Brain microvascular endothelial cell (primary cell): Measurements from ENCODE around the gene LRRTM4.
"Not testable (repeated sequence)": the region's sequence is repeated elsewhere in the genome, so short reads cannot be mapped to it uniquely, and the experiment has no call there.

ENCODE experiments used
- DNase-seq: peaks from one replicate; pipeline ENCODE4 v3.0.0-alpha.2; 2020
- H3K27ac ChIP-seq: fragments of 250-450 bp; sonication (Bioruptor Pico); 2 replicates; pipeline ENCODE4 v1.5.1; 2020; ENCODE audit warnings: mild to moderate bottlenecking, moderate library complexity
- H3K27me3 ChIP-seq: fragments of 250-450 bp; sonication (Bioruptor Pico); replicated peaks from 2 replicates; pipeline ENCODE4 v1.5.1; 2020; ENCODE audit warnings: mild to moderate bottlenecking
- H3K36me3 ChIP-seq: fragments of 250-450 bp; sonication (Bioruptor Pico); replicated peaks from 2 replicates; pipeline ENCODE4 v1.5.1; 2020; ENCODE audit warnings: mild to moderate bottlenecking
- H3K4me3 ChIP-seq: 2 replicates; pipeline ENCODE4 v1.5.1; 2011; ENCODE audit warnings: low read depth, mild to moderate bottlenecking, control low read depth, low read length, moderate library complexity
- CTCF ChIP-seq: IDR thresholded peaks from 2 replicates; pipeline ENCODE4 v1.5.1; 2011; ENCODE audit warnings: low read depth, mild to moderate bottlenecking, moderate library complexity, low read length, control low read depth, inconsistent platforms; ENCODE audit errors: missing control alignments
- in situ Hi-C: cut with HindIII; loops from 2 replicates; pipeline ENCODE4 v1.10.0; 2017; ENCODE audit warnings: low sequenced_read_pairs, low pct_ligation_motif_present

LRRTM4 gene

GRCh38 chr2:76721226-76721625 lies 801.0 kb downstream of the LRRTM4 start:
- Histone ChIP-seq H3K27ac (no peak overlapping the region), H3K27me3 (no peaks in the 10 kb centered on the region), H3K4me3 (no peak overlapping the region), H3K36me3 (no peaks in the 10 kb centered on the region)
- no peak for TF ChIP-seq CTCF
- DNase-seq, result no peak
- in situ Hi-C loops, result no loop called here

GRCh38 chr2:76713312-76713711 lies 808.9 kb downstream of the LRRTM4 start:
- DNase-seq, result no peak
- no peak for TF ChIP-seq CTCF
- H3K36me3 ChIP-seq, result no peaks in the 10 kb centered on the region
- H3K27ac ChIP-seq, result no peak overlapping the region
- in situ Hi-C loops, result no loop called here
- H3K4me3 ChIP-seq, result no peak overlapping the region
- H3K27me3 ChIP-seq, result no peaks in the 10 kb centered on the region

- H3K27me3 ChIP-seq, result no peaks in the 10 kb centered on the region
- H3K27ac ChIP-seq, result no peak overlapping the region
- in situ Hi-C loops, result no loop called here
- no peak for DNase-seq
- H3K36me3 ChIP-seq, result no peaks in the 10 kb centered on the region
- no peak for TF ChIP-seq CTCF
- H3K4me3 ChIP-seq, result no peak overlapping the region
Observed at GRCh38 chr2:76711490-76711889, 810.7 kb downstream of the LRRTM4 start.

DNA sequence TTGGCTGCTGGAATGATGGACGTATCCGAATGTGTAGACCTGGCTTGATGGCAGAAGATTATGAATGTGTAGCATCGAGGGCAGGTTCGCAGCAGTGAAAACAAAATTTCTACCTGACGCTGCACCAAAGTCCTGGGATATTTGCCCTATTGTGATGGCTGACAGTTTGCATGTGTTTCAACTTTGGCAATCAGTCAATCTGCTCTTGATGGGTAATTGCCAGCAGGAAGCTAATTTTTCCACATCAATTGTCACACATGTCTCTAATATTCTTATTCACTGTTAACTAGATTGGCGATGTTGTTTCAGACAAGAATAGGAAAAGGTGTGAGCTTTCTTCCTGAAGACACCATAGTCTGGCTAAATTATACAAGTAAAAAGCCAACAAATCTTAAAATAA lies 821.3 kb downstream of the LRRTM4 start:
- no peaks in the 10 kb centered on the region for H3K27me3 ChIP-seq
- in situ Hi-C loops, result no loop called here
- TF ChIP-seq CTCF, result no peak
- no peaks in the 10 kb centered on the region for H3K36me3 ChIP-seq
- no peak overlapping the region for H3K27ac ChIP-seq
- H3K4me3 ChIP-seq, result no peak overlapping the region
- DNase-seq, result no peak

DNA sequence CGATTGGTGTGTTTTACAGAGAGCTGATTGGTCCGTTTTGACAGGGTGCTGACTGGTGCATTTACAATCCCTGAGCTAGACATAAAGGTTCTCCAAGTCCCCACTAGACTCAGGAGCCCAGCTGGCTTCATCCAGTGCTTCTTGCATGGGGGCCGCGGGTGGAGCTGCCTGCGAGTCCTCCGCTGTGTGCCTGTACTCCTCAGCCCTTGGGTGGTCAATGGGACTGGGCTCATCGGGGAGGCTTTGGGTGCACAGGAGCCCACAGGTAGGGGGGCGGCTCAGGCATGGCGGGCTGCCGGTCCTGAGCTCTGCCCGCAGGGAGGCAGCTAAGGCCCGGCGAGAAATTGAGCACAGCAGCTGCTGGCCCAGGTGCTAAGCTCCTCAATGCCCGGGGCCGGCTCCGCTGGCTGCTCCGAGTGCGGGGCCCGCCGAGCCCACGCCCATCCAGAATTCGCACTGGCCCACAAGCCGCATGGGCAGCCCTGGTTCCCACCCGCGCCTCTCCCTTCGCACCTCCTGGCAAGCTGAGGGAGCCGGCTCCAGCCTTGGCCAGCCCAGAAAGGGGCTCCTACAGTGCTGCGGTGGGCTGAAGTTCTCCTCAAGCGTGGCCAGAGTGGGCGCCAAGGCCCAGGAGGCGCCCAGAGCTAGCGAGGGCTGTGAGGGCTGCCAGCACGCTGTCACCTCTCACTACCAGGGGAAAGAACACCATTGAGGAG lies 824.0 kb downstream of the LRRTM4 start:
- H3K27ac ChIP-seq, H3K27me3 ChIP-seq, in situ Hi-C loops, H3K4me3 ChIP-seq, DNase-seq, H3K36me3 ChIP-seq: not testable (repeated sequence)
